Measurements from ENCODE around the gene TYRO3.

DNA sequence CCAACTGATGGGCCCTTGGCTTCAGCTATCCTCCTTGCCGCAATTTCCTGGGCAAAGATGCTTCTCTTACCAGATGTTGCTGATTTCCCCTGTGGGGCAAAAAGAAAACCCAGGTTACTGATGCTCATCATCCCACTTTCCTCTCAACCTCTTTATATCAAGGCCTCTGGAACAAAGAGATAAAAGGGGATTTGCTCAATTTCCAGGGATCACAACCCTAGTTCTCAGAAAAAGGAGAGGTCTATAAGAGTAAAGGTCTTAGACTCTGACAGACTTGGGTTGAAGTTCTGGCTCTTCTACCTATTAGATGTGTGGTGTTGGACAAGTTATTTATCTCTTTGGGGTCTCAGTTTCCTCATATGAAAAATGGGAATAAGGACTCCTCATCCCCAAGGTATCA is 23.5 kb upstream of the TYRO3 start:
- TF ChIP-seq, protein P1, sequence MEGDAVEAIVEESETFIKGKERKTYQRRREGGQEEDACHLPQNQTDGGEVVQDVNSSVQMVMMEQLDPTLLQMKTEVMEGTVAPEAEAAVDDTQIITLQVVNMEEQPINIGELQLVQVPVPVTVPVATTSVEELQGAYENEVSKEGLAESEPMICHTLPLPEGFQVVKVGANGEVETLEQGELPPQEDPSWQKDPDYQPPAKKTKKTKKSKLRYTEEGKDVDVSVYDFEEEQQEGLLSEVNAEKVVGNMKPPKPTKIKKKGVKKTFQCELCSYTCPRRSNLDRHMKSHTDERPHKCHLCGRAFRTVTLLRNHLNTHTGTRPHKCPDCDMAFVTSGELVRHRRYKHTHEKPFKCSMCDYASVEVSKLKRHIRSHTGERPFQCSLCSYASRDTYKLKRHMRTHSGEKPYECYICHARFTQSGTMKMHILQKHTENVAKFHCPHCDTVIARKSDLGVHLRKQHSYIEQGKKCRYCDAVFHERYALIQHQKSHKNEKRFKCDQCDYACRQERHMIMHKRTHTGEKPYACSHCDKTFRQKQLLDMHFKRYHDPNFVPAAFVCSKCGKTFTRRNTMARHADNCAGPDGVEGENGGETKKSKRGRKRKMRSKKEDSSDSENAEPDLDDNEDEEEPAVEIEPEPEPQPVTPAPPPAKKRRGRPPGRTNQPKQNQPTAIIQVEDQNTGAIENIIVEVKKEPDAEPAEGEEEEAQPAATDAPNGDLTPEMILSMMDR (IDR thresholded peaks at IDR 0.05) = no peak
- no peak for TF ChIP-seq EP300 (IDR thresholded peaks at IDR 0.05)
- TF ChIP-seq POLR2AphosphoS5 (IDR thresholded peaks at IDR 0.05) = no peak
